ENCODE measurements around the gene SLAMF7. TPM values are rescaled to one million over a fixed set of nuclear protein-coding genes. Genes with fewer than 3 reads are reported as not detected.
"Not testable (repeated sequence)": the region's sequence is repeated elsewhere in the genome, so short reads cannot be mapped to it uniquely, and the experiment has no call there.

Gene SLAMF7
- total RNA-seq, 1 donor from 2014 or later, result 9.2 TPM

- no peak for ATAC-seq
- intact Hi-C loops (cut with DNase I), result no loop called here
- peaks cover 21% of the 10 kb centered on the region for H3K4me1 ChIP-seq
- H3K4me3 ChIP-seq, result no peak overlapping the region
- H3K36me3 ChIP-seq, result no peaks in the 10 kb centered on the region
- H3K27me3 ChIP-seq, result no peaks in the 10 kb centered on the region
- H3K9me3 ChIP-seq, result no peaks in the 10 kb centered on the region
- DNase-seq, result no peak
- no peak overlapping the region for H3K27ac ChIP-seq
- peak; percentile 40 for TF ChIP-seq CTCF (IDR thresholded peaks at IDR 0.05)
Measured at GRCh38 chr1:160779626-160780397, 40.8 kb downstream of the SLAMF7 start.

DNA sequence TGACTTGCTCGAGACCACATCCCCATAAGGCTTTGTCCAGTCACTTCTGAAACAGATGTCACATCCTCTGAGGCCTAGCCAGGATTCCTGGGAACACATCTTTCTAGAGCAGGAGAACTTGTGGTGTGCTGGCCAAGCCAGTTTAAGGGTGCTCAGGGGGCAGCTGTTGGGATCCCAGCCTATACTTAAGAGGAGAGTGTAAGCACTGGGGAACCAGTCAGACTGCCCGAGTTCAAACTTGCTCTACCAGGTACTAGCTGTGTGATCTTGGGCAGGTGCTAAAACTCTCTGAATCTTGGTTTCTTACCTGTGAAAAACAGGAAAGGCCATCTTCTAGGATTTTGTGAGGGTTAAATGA is 41.3 kb downstream of the SLAMF7 start:
- DNase-seq (no peak), ATAC-seq (peak; percentile 6)
- no peaks in the 10 kb centered on the region for H3K9me3 ChIP-seq
- H3K27ac ChIP-seq, result no peak overlapping the region
- H3K27me3 ChIP-seq, result no peaks in the 10 kb centered on the region
- intact Hi-C loops (cut with DNase I), result no loop called here
- H3K4me1 ChIP-seq, result peaks cover 21% of the 10 kb centered on the region
- no peak overlapping the region for H3K4me3 ChIP-seq
- no peaks in the 10 kb centered on the region for H3K36me3 ChIP-seq
- no peak for TF ChIP-seq CTCF (IDR thresholded peaks at IDR 0.05)

- Histone ChIP-seq H3K9me3 (no peaks in the 10 kb centered on the region), H3K36me3 (no peaks in the 10 kb centered on the region), H3K27ac (peak overlapping the region; percentile 59), H3K4me3 (no peak overlapping the region), H3K27me3 (no peaks in the 10 kb centered on the region), H3K4me1 (peaks cover 21% of the 10 kb centered on the region)
- intact Hi-C loops (cut with DNase I), result no loop called here
- DNase-seq (no peak), ATAC-seq (peak; percentile 87)
- TF ChIP-seq CTCF (IDR thresholded peaks at IDR 0.05), result no peak
Measured at GRCh38 chr1:160781186-160781766, 42.2 kb downstream of the SLAMF7 start.

DNA sequence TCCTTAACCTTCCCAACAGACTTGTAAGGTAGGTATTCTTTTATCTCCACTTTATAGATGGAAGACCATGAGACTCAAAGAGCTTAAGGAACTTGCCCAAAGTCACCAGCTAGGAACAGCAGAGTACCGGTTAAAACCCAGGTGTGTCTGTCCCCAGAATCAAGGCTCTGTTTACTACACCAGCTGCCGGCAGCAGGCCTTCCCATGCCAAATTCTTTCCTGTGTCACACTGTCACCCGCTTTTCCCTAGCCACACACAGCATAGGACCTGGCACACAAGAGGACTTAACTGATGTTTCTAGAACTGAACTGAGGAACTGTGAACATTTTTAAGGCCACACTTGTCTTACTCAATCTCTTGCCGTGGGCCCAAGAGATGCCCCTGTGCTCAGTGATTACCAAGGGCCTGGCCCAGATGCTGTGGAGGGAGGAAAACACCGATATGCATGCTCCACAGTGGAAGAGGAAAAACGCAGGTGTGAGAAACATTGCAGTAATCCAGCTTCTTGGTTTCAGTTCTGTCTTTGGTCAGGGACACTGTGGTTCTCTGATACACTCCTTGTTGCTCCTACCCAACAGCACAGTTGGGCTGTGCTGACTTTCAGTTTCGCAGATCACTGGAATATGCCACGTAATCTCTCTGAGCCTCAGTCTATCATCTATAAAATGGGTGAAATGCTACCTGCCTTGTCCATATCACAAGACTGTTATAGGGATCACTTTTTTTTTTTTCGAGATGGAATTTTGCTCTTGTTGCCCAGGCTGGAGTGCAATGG is 43.1 kb downstream of the SLAMF7 start:
- ATAC-seq, result peak; percentile 68
- Histone ChIP-seq H3K4me3 (no peak overlapping the region), H3K27ac (peak overlapping the region; percentile 49), H3K4me1 (peaks cover 21% of the 10 kb centered on the region), H3K9me3 (no peaks in the 10 kb centered on the region), H3K27me3 (no peaks in the 10 kb centered on the region), H3K36me3 (no peaks in the 10 kb centered on the region)
- DNase-seq, result no peak
- intact Hi-C loops (cut with DNase I), result no loop called here
- TF ChIP-seq CTCF (IDR thresholded peaks at IDR 0.05), result no peak

DNA sequence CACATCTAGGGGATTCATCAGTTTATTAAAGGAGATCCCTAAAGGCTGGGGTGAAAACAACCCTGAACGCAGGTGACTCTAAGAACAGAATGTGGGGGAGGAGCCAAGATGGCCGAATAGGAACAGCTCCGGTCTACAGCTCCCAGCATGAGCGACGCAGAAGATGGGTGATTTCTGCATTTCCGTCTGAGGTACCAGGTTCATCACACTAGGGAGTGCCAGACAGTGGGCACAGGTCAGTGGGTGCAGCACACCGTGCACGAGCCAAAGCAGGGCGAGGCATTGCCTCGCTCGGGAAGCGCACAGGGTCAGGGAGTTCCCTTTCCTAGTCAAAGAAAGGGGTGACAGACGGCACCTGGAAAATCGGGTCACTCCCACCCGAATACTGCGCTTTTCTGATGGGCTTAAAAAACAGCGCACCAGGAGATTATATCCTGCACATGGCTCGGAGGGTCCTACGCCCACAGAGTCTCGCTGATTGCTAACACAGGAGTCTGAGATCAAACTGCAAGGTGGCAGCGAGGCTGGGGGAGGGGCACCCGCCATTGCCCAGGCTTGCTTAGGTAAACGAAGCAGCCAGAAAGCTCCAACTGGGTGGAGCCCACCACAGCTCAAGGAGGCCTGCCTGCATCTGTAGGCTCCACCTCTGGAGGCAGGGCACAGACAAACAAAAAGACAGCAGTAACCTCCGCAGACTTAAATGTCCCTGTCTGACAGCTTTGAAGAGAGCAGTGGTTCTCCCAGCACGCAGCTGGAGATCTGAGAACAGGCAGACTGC is 44.1 kb downstream of the SLAMF7 start:
- peaks cover 21% of the 10 kb centered on the region for H3K4me1 ChIP-seq
- H3K4me3 ChIP-seq; intact Hi-C loops (cut with DNase I); H3K36me3 ChIP-seq; H3K27me3 ChIP-seq; ATAC-seq; H3K27ac ChIP-seq; DNase-seq; H3K9me3 ChIP-seq: not testable (repeated sequence)
